K562 (cell line): ENCODE data around the gene CUL4B.

Experiments
- CEBPB ChIP-seq: fragments of 450-650 bp; IDR thresholded peaks from 2 replicates; pipeline ENCODE4 v1.6.1; 2016; ENCODE audit warnings: missing genetic modification characterization, missing compliant biosample characterization
- CTCF ChIP-seq, 3 experiments: IDR thresholded peaks in 2 of 3; conservative IDR thresholded peaks in 1 of 3; 2 replicates each; pipeline ENCODE4 v1.5.1; 2011 to 2012; ENCODE audit warnings: low read length in 3 of 3, mild to moderate bottlenecking in 3 of 3, control low read depth in 2 of 3, improper control_type of control experiment in 1 of 3, inconsistent platforms in 1 of 3, low read depth in 1 of 3, mixed read lengths in 1 of 3, moderate library complexity in 1 of 3; ENCODE audit not compliant: insufficient read depth in 2 of 3
- MYNN ChIP-seq, 2 experiments: sonication (generic); formaldehyde crosslinking in 1 of 2; IDR thresholded peaks; 2 replicates each; pipeline versions ENCODE4 v1.5.0 to v1.6.1; 2016 to 2020; ENCODE audit warnings: antibody characterized with exemption in 1 of 2, missing genetic modification reagents in 1 of 2
- TGIF2 ChIP-seq: sonication (generic); formaldehyde crosslinking; IDR thresholded peaks from 2 replicates; pipeline ENCODE4 v1.8.1; 2022; ENCODE audit warnings: mild to moderate bottlenecking, missing genetic modification reagents, moderate library complexity
- USF2 ChIP-seq: sonication (generic); formaldehyde crosslinking; IDR thresholded peaks from 2 replicates; pipeline ENCODE4 v1.5.0; 2020; ENCODE audit warnings: missing genetic modification reagents
- ZNF12 ChIP-seq: sonication (generic); formaldehyde crosslinking; IDR thresholded peaks from 2 replicates; pipeline ENCODE4 v1.4.0; 2020; ENCODE audit warnings: mild to moderate bottlenecking, missing genetic modification reagents
- ZNF282 ChIP-seq: sonication (generic); formaldehyde crosslinking; IDR thresholded peaks from 2 replicates; pipeline ENCODE4 v1.8.1; 2023; ENCODE audit warnings: missing genetic modification reagents

GRCh38 chrX:120575379-120576114 is 14.8 kb upstream of the CUL4B start:
- TF ChIP-seq USF2 (CRISPR knock-in tag): peak; percentile 51
- no peak for TF ChIP-seq MYNN (IDR thresholded peaks at IDR 0.05)
- no peak for TF ChIP-seq MYNN (CRISPR knock-in tag; IDR thresholded peaks at IDR 0.05)
- no peak for TF ChIP-seq CEBPB
- no peak for TF ChIP-seq ZNF282 (CRISPR knock-in tag)
- no peak for TF ChIP-seq CTCF (IDR thresholded peaks at IDR 0.05 in 2 of 3, conservative IDR thresholded peaks at IDR 0.05 in 1 of 3; ENCODE audit: insufficient read depth in 2 of 3, low read depth in 1 of 3, low read length in 3 of 3)
- no peak for TF ChIP-seq TGIF2 (CRISPR knock-in tag)
- TF ChIP-seq ZNF12: no peak
